NCI-H146 treated with DMSO at 0.1 percent for 48 hours (cell line): ENCODE data around the gene INS.
"Not testable (repeated sequence)": the region's sequence is repeated elsewhere in the genome, so short reads cannot be mapped to it uniquely, and the experiment has no call there.

ENCODE experiments used
- DNase-seq: peaks from one replicate; lab custom pipeline; 2025; ENCODE audit not compliant: unreplicated experiment; lab: John Stamatoyannopoulos, UW

Gene INS

DNA sequence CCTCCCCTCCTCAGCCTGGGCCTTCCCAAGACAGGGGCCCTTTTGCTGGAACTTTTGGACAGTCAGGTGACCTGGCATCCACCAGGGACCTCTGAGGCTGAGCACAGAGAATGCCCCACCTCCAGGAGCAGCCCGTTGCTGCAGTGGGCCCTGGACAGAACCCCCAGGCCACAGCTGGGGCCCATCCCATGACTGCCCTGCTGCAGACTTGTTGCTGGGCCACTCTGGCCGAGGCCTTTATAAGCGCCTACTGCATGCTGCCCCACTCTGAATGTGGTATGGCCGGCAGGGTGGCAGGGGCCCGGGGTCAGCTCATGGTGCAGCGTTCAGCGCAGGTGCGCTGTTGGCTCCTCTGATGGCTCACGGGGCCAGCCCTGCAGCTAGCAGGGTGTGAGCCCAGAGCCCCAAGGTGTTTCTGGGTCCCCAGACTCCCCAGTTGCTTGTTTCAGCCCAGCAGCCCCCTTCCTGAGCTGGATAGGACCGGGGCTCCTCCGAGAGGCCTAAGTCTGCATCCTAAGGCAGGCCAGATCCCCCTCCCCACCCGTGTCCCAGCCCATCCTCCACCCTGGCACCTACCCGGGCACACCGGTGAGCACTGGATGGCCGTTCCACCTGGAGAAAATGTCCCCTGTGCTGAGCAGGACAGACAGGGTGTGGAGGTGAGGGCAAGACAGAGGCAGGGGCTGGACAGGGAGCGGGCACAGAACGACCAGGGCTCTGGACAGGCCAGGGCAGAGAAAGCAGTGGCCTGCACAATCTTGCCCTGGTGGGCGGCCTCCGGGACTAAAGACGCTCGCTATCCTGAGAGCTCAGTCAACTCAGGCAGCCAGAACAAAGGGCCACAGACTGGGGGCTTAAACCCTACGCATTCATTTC, 38.7 kb upstream of the INS start:
- DNase-seq = no peak

DNA sequence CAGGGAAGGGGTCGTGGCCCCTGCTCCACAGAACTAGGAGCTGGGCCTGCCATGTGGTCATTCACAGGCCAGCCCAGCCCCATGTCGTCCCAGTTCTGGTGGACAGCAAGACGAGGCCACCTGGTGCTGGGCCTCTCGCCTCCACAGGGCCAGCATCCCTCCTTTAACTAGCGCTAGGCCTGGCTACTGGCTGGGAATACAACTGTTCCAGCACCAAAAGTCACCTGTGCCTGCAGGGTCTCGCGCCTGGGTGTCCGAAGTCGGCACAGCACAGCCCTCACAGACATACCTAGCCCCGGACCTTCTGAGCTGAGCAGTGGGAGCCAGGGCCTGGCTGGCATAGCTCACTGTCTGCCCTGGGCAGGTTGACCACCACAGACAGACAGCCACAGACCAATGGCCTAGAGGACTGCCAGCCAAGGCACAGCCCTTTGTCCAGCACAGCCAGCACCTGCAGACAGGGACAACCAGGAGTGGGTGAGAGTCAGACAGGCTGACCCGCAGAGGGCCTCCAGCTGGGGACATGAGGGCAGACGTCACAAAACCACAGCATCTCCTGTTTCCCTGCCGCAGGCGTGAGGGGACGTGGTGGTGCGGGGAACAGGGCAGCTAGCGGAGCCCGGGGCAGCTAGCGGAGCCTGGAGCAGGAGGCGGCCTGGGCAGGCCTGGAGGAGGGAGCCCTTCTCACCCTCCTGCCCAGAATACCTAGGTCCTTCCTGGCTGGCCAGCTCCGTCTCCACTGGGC, 37.8 kb upstream of the INS start:
- DNase-seq = no peak

DNA sequence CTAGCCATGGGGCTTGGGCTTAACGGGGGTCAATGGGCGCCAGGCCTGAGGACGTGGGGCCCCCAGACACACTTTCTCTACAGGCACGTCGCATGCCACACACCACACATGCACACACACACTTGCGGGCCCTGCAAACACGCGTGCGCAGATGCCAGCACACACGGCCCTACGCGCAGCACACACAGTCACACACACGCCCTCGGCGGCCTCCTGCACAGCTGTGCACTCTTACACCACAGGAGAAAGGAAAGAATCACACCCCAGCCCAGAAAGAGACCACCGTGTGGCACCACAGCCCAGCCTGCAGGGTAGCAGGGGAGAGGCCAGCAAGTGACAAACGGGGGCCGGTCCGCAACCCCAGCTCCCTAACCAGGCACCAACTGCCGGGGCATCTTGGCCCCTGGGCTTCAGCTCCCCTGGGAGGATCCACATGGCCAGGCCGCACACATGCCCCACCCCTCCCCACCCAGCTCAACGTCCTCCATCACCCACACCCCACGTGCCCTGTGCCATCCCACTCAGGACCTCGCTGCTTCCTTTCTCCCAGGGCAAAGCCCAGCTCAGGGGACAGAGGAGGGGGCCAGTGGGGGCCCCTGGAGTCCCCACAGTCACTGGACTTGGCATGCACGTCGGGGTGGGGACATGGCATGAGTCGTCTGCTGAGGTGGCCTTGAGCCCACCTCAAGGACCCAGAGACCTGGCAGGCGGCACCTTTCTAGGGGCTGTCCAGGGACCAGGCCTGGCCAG, 36.9 kb upstream of the INS start:
- no peak for DNase-seq

DNA sequence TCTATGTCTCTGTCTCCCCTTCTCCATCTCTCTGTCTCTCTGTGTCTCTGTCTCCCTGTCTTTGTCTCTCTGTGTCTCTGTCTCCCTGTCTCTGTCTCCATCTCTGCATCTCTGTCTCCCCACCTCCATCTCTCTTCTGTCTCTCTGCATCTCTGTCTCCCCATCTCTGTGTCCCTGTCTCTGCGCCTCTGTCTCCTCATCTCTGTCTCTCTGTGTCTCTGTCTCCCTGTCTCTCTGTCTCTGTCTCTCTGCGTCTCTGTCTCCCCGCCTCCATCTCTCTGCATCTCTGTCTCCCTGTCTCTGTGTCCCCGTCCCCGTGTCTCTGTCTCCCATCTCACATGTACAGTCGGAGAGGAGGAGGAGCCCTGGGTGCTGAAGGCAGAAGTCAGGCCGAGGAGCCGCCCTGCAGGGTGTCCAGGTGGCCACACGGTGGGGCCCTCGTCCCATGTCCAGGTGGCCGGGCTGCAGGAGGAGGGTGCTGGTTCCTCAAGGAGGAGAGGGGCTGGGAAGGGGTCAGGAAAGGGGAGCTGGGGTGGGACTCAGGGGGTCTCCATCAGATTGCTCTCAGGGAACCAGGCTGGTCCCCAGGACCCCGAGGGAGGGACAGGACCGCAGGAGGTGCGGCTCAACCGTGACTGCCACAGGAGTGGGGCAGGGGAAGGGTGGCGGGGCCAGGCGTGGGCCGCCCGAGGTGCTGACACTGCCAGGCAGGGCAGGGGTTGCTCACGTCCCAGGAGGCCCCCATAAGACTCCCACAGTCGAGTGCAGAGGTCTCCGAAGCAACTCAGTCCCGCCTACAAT, 36.2 kb upstream of the INS start:
- DNase-seq = peak; percentile 63

DNA sequence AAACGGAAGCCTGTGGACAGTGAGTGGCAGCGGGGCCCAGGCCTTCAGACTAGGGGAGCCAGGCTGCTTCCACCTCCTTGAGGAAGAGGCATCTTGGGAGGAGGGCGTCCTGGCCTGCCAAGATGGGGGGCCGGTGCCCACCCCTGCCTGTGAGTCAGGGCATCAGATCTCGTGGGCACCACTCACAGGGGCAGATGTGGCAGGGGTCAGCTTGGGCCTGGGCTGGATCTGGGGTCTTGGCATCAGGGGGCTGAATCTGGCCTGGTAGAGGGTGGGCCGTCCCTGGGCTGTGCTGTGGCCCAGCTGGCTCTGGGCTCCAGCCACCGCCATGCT, 34.7 kb upstream of the INS start:
- DNase-seq = no peak

DNA sequence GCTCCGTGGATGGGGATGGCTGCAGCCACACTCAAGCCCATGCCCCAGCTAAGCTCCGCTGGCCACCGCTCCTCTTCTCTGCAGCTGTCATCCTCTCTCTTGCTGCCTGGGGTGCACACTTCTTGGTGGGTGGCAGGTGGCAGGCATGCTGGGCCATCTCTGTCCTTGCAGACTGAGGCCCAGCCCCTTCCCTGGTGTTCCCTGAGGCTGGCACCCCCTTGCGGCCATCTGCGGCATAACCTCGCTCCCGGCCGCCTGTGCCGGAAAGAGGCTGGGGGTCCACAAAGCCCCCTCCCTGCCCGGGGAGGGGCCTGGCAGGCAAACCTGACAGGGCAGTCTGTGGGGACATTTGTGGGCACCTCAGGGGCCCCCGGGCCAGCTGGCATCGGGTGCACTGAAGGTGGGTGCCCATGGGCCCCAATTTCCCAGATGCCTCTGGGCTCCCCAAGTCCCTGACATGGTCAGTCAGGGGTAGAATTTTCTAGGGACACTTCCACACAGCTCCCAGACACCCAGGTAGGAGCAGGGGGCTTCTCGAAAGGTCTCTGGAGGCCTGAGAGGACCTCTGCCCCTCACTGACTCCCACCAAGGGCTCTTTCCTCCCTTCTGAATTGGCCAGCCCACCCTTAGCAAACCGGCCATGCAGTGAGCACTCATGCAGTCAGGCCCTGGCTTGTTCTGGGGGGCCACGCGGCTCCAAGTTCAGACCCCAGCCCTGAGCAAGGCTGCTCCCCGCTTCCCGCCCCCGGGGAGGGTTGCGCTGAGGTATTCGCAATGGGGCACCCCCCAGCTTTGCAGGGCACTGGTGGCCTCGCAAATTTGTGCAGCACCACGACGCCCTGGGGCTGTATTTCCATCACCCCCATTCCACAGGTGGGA, 34.1 kb upstream of the INS start:
- peak; percentile 67 for DNase-seq

DNA sequence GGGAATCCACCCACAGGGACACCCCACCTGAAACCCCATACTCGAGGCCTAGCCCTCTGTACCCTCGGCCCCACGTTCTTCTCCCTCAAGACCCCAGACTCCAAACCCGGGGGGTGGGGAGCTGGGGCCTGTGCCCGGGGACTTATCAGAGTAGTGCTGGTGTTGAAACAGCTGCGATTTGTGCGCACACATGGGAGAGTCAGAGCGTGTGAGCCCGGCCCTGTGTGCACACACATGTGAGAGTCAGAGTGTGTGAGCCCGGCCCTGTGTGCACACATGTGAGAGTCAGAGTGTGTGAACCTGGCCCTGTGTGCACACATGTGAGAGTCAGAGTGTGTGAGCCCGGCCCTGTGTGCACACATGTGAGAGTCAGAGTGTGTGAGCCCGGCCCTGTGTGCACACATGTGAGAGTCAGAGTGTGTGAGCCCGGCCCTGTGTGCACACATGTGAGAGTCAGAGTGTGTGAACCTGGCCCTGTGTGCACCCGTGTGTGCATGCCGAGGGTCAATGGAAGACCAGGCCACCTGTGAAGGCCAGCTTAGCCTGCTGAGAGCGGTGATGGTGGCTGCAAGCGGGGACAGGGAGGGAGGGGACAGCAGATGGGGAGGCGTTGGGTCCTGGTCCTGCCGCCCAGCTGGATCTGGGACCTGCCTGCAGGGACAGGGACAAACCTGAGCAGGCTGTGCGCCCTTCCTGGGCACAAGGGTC, 33.0 kb upstream of the INS start:
- not testable (repeated sequence) for DNase-seq

DNA sequence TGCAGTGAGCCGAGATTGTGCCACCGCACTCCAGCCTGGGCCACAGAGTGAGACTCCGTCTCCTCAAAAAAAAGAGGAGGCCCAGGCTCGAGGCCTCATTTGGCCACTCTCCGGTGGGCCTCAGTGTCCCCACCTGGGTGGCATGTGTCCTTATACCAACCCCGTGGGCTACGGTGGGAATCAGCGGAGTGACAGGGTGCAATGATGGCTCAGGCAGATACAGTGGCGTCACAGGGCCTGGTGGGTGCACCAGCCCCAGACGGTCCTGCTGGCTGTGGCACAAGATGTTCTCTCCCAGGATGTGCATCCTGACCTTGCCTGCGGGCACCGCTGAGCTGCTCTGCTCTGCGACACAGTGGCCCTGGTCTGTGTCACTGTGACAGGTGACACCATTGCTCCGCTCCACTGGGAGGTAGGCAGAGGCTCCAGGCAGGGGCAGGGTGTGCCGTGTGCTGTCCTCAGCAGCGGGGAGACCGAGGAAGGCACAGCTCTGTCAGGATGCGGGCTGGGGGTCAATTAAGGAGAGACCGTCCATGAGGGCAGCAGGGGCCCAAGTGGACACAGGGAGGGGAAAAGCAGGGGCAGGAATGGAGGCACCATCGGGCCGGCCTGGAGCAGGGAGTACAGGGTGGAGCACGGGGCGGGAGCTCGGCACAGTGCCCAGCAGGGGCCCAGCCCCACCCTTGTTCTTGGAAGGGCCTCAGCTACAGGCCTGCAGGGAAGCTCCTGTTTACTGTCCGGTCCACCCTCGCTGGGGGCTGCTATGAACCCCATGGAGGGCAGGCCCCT, 32.3 kb upstream of the INS start:
- DNase-seq = no peak

DNA sequence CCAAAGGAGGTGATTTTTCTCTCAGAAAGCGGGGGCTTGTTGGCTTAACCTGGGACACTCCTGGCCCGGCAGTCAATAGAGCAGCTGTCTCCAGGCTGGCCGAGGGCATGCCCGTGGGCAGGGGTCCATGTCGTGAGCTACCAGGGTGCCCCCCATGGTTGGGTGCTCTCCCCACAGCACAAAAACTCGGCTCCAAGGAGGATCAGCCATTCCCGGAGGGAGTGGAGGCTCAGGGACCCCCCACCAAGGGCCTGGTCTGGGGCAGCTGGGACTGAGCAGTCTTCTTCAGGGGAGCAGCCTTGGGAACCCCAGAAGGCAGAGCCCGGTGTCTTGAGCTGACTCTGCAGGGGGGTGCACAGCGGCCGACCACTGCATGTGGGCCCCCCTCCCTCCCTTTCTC, 31.4 kb upstream of the INS start:
- no peak for DNase-seq

DNA sequence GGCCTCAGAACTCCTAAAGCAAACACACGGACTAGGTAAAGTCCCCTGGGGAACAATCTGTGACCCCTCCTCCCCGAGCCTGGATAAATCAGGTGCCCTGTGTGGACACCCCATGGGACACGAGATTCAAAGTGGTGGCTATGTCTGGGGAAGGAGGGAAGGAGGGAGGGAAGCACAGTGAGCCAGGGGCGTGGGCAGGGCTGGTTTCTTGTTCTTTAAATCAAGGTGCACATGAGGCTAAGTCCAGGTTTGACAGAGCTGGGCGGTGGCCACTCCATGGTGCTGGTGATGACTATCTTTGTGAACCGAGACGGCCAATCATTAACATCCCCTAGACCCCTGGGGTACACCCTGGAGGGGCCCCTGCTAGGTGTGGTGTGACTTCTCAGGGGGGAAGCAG, 30.9 kb upstream of the INS start:
- DNase-seq = no peak

DNA sequence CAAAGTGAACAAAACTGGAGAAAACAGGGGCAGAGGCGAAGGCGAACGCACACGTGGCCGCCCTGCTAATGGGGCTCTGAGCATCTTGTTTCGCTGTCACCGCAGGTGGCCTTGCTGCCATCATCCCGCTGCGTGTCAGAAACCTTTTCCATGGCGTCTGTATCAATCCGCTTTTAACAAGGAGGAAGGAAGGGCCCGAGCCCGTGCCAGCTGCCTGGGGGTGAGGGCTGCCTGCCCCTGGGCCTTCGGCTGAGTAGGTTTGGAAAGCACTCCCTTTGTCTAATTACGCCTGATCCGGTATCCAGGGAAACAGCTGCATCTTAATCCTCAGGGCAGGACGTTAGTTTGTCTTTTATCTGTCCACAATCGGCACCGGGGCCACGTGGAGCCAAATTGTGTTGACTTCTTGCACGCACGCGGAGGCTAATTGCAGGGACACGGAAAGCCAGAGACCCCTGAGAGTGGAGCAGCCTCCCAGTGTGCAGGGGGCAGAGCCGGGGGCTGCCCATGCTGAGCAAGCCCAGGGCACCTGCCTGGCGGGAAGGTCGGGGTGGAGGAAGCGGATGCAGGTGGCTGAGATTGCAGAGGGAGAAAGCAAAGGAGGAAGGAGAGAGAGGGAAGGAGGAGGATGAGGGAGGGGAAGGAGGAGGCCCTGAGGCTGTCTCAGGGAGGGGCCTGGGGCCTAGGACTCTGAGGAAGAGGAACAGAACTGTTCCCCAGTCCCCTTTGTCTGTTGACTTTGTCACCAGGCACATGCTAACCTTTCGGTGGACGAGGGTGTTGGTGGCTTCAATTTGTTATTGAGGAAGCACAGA, 29.9 kb upstream of the INS start:
- DNase-seq = peak; percentile 92

DNA sequence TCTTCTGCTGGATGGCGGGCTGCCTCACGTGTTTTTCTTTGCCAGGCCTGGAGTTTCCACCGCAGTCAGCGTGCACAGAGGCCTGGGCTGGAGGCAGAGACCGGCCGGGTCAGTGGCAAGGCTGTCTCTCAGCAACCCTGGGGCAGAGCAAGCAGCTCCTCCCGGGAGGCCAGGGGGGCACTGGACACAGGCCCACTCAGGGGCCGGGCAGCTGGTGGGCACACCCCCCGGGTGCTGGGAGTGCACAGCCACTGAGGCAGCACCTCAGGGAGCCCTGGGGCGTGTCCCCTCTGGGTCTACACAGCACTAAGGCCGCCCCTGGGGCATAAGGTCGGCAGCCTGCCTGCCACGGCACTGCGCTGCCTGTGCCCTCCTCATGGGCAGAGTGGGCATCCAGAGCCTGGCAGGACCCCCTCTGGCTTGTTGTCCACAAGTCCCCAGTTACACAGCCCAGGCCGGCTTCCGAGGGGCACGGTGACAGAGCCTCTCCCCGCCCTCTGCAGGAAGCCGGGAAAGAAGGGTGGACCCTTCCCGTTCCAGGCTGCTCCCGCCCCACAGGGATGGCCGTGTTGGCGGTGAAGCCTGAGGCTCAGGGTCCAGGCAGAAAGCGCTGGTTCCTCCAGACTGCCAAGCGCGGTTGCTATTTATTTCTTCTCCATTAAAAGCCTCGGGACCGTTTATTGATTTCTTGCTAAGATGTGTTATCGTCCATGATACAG, 29.1 kb upstream of the INS start:
- no peak for DNase-seq

DNA sequence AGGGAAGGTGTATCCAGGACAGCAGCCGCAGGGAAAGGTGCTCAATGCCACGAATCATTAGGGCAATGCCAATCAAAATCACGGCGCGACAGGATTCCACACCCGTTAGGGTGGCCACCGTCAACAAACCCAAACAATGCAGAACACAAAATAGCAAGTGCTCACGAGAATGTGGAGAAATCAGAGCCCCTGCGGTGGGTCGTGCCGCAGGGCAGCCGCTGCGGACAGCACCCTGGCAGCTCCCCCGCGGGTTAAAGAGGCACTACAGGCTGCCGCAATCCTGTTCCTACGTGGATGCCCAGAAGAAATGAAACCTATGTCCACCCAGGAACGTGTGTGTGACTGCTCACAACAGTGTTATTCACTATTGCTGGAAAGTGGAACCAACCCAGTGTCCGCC, 27.7 kb upstream of the INS start:
- DNase-seq = no peak

DNA sequence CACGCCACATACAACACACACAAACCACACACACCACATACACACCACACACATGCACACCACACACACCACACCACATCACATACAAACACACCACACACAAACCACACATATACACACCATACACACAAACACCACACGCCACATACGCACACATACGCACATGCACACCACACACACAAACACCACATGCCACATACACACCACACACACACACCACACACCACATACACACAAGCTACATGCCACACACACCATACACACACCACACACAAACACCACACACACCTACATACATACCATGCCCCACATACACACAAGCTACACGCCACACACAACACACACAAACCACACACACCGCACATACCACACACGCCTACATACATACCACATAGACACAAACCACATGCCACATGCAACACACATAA, 26.3 kb upstream of the INS start:
- DNase-seq = no peak

DNA sequence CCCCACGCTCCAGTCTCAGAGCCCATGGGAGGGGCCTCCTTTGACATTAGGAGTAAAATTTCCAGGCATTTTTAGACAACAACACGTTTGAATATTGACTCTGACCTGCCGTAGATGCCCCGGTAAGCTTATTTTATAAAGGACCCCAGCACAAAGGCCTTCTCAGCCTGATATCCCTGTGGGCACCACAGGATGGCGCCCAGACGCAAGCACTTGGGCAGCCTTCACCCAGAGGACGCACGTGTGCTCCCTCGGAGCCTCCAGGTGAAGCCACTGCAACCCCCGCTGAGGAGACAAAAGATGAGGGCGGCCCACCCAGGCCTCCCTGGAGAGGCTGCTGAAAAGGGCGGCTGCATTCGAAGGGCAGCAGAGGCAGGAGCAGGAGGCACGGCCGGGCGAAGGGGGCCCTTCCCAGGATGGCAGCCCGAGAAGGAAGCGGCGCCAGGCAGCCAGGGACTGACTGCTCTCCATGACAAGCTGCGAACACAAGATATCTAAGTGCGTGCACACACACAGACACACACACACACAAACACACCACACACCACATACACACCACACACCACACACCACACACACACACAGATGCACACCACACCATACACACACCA, 25.8 kb upstream of the INS start:
- DNase-seq = peak; percentile 45

DNA sequence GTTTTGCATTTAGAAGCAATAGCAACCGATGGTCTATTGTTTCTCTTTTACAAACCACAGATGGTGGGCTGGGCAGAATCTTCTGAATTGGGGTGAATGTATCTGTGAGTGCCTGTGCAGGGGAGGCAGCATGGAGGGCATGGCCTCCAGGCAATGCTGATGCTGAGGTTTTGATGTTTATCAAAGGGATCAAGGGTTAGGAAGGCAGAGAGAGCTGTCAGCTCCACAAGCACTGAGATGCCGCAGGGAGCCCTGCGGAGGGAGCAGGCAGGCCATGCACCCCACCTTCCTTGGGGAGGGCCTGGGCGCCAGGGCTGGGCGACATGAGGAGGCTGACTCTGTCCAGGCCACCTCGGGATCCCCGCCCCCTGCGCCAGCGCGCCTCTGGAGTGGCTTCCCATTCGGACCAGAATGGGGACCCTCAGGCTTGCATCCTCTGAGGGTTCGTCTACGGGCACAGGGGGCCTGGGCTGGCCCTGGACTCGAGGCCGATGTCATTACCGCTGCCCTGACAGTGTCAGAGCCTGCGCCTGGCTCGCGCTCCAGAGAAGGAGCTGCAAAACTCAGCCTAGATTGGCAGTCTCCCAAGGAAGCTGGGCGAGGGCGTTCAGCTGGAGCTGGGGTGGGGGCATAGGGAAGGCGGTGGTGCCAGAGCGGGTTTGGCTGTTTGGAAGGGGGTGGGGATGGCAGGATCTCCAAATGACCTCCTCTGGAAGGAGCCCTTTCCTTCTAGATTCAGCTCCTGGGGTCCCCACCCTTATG, 24.5 kb upstream of the INS start:
- DNase-seq = no peak
